ENCODE measurements around the gene LPAR1. TPM values are rescaled to one million over a fixed set of nuclear protein-coding genes. Genes with fewer than 3 reads are reported as not detected.

The LPAR1 gene
- total and polyA plus RNA-seq, 2 of the 8 experiments (the other 6 are each of a cell fraction or from before 2014, with no cell fraction given) = 3.4 to 5.1 TPM

GRCh38 chr9:110898866-110899265 lies 139.4 kb downstream of the LPAR1 start:
- H2BK15ac ChIP-seq (ENCODE audit: low read length) = no peak overlapping the region
- DNase-seq (ENCODE audit: low read depth in 1 of 2, low spot score in 2 of 2) (no peak), FAIRE-seq (no peak)
- H2BK120ac ChIP-seq (replicated peaks; ENCODE audit: low read depth, low read length) = no peak overlapping the region
- no peak overlapping the region for H4K91ac ChIP-seq (replicated peaks; ENCODE audit: insufficient read length, low read length)
- no peaks in the 10 kb centered on the region for H4K20me1 ChIP-seq (replicated peaks in 1 of 2; ENCODE audit: control insufficient read depth in 1 of 2, insufficient read depth in 2 of 2, low read length in 2 of 2)
- H2BK5ac ChIP-seq (ENCODE audit: low read depth, low read length) = no peak overlapping the region
- H3K23ac ChIP-seq (ENCODE audit: insufficient read length) = no peak overlapping the region
- H3K9me3 ChIP-seq (ENCODE audit: insufficient read depth in 2 of 2, low read depth in 1 of 2, low read length in 1 of 2) = peaks cover 0 to 4% of the 10 kb centered on the region in 2 experiments; a peak in 1 of 4 replicates
- H3K14ac ChIP-seq (ENCODE audit: insufficient read length) = no peak overlapping the region
- ChIA-PET CTCF (ENCODE audit: partially characterized antibody) (no interaction called here), POLR2A (ENCODE audit: partially characterized antibody) (no interaction called here)
- H3K56ac ChIP-seq (replicated peaks; ENCODE audit: insufficient read length, low read depth, low read length) = no peak overlapping the region
- no peak overlapping the region for H2AK5ac ChIP-seq (ENCODE audit: low read depth, low read length)
- no peak overlapping the region for H3K9ac ChIP-seq (replicated peaks in 1 of 4; ENCODE audit: extremely low read depth in 1 of 4, low read depth in 3 of 4, low read length in 3 of 4)
- no peak overlapping the region for H4K5ac ChIP-seq (ENCODE audit: insufficient read length, low read depth, low read length)
- H3K27ac ChIP-seq (ENCODE audit: low read depth, low read length) = no peak overlapping the region
- no peaks in the 10 kb centered on the region for H3K4me1 ChIP-seq (replicated peaks in 1 of 4; ENCODE audit: control insufficient read depth in 3 of 4, insufficient read depth in 4 of 4, low read length in 3 of 4)
- no peaks in the 10 kb centered on the region for H3K79me2 ChIP-seq (ENCODE audit: control insufficient read depth in 1 of 2, insufficient read depth in 2 of 2, low read length in 2 of 2)
- WGBS, 2 experiments (ENCODE audit: extremely low coverage in 1 of 2, insufficient coverage in 1 of 2, insufficient read length in 1 of 2, insufficient replicate concordance in 2 of 2, low coverage in 1 of 2, low lambda C conversion rate in 2 of 2, missing lambda C conversion rate in 1 of 2) = 92% methylated on average over 2 of the region's 2 CpGs; no CpG with 5 or more reads in 1 of the 2 experiments
- H2BK20ac ChIP-seq (ENCODE audit: low read length) = no peak overlapping the region
- H2BK12ac ChIP-seq (ENCODE audit: low read depth, low read length) = no peak overlapping the region
- no peaks in the 10 kb centered on the region for H3K36me3 ChIP-seq (ENCODE audit: control insufficient read depth in 2 of 4, insufficient read depth in 4 of 4, low read length in 3 of 4)
- no peak overlapping the region for H4K8ac ChIP-seq (ENCODE audit: extremely low read depth, insufficient read depth, low read length)
- no peaks in the 10 kb centered on the region for H3K79me1 ChIP-seq (ENCODE audit: low read depth, low read length)
- H3K27me3 ChIP-seq (replicated peaks in 1 of 4; ENCODE audit: control insufficient read depth in 3 of 4, extremely low read depth in 1 of 4, insufficient read depth in 3 of 4, low read length in 3 of 4) = no peaks in the 10 kb centered on the region
- H3K18ac ChIP-seq (ENCODE audit: extremely low read depth, low read length) = no peak overlapping the region
- no peak overlapping the region for H2AFZ ChIP-seq (ENCODE audit: low read length)
- H3K4me3 ChIP-seq (ENCODE audit: extremely low read depth in 1 of 4, insufficient read depth in 2 of 4, low read depth in 3 of 4, low read length in 4 of 4) = no peak overlapping the region
- no peaks in the 10 kb centered on the region for H3K23me2 ChIP-seq (ENCODE audit: low read depth, low read length)
- no peak overlapping the region for H3K4ac ChIP-seq (replicated peaks; ENCODE audit: insufficient read length, low read depth, low read length)
- H3K4me2 ChIP-seq (ENCODE audit: insufficient read depth in 1 of 2, low read depth in 2 of 2, low read length in 2 of 2) = no peak overlapping the region
- TF ChIP-seq, protein P1, sequence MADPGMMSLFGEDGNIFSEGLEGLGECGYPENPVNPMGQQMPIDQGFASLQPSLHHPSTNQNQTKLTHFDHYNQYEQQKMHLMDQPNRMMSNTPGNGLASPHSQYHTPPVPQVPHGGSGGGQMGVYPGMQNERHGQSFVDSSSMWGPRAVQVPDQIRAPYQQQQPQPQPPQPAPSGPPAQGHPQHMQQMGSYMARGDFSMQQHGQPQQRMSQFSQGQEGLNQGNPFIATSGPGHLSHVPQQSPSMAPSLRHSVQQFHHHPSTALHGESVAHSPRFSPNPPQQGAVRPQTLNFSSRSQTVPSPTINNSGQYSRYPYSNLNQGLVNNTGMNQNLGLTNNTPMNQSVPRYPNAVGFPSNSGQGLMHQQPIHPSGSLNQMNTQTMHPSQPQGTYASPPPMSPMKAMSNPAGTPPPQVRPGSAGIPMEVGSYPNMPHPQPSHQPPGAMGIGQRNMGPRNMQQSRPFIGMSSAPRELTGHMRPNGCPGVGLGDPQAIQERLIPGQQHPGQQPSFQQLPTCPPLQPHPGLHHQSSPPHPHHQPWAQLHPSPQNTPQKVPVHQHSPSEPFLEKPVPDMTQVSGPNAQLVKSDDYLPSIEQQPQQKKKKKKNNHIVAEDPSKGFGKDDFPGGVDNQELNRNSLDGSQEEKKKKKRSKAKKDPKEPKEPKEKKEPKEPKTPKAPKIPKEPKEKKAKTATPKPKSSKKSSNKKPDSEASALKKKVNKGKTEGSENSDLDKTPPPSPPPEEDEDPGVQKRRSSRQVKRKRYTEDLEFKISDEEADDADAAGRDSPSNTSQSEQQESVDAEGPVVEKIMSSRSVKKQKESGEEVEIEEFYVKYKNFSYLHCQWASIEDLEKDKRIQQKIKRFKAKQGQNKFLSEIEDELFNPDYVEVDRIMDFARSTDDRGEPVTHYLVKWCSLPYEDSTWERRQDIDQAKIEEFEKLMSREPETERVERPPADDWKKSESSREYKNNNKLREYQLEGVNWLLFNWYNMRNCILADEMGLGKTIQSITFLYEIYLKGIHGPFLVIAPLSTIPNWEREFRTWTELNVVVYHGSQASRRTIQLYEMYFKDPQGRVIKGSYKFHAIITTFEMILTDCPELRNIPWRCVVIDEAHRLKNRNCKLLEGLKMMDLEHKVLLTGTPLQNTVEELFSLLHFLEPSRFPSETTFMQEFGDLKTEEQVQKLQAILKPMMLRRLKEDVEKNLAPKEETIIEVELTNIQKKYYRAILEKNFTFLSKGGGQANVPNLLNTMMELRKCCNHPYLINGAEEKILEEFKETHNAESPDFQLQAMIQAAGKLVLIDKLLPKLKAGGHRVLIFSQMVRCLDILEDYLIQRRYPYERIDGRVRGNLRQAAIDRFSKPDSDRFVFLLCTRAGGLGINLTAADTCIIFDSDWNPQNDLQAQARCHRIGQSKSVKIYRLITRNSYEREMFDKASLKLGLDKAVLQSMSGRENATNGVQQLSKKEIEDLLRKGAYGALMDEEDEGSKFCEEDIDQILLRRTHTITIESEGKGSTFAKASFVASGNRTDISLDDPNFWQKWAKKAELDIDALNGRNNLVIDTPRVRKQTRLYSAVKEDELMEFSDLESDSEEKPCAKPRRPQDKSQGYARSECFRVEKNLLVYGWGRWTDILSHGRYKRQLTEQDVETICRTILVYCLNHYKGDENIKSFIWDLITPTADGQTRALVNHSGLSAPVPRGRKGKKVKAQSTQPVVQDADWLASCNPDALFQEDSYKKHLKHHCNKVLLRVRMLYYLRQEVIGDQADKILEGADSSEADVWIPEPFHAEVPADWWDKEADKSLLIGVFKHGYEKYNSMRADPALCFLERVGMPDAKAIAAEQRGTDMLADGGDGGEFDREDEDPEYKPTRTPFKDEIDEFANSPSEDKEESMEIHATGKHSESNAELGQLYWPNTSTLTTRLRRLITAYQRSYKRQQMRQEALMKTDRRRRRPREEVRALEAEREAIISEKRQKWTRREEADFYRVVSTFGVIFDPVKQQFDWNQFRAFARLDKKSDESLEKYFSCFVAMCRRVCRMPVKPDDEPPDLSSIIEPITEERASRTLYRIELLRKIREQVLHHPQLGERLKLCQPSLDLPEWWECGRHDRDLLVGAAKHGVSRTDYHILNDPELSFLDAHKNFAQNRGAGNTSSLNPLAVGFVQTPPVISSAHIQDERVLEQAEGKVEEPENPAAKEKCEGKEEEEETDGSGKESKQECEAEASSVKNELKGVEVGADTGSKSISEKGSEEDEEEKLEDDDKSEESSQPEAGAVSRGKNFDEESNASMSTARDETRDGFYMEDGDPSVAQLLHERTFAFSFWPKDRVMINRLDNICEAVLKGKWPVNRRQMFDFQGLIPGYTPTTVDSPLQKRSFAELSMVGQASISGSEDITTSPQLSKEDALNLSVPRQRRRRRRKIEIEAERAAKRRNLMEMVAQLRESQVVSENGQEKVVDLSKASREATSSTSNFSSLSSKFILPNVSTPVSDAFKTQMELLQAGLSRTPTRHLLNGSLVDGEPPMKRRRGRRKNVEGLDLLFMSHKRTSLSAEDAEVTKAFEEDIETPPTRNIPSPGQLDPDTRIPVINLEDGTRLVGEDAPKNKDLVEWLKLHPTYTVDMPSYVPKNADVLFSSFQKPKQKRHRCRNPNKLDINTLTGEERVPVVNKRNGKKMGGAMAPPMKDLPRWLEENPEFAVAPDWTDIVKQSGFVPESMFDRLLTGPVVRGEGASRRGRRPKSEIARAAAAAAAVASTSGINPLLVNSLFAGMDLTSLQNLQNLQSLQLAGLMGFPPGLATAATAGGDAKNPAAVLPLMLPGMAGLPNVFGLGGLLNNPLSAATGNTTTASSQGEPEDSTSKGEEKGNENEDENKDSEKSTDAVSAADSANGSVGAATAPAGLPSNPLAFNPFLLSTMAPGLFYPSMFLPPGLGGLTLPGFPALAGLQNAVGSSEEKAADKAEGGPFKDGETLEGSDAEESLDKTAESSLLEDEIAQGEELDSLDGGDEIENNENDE (IDR thresholded peaks at IDR 0.05; ENCODE audit: insufficient replicate concordance, low read length) = no peak
